Measurements from ENCODE around the gene ARPC5L. TPM values are rescaled to one million over a fixed set of nuclear protein-coding genes. Genes with fewer than 3 reads are reported as not detected.

The ARPC5L gene
- total and polyA plus RNA-seq, 9 of the 15 experiments (the other 6 are each of a cell fraction or from before 2014, with no cell fraction given): 25.4 to 113 (median 63.8) TPM

- TF ChIP-seq MEF2D (tag; conservative IDR thresholded peaks at IDR 0.05; ENCODE audit: low read depth) (no peak), NFIC (IDR thresholded peaks at IDR 0.05) (0 out of 2 replicates have a peak, but pooled peaks have one; percentile 24), XRCC3 (IDR thresholded peaks at IDR 0.05) (no peak), HDAC2 (IDR thresholded peaks at IDR 0.05) (peak; percentile 54; the same call in 1 of the 2 replicates), MAFG (tag; conservative IDR thresholded peaks at IDR 0.05) (no peak), POLR2G (IDR thresholded peaks at IDR 0.05; ENCODE audit: low read depth, low read length) (peak; percentile 65; the same call in 1 of the 2 replicates), E2F1 (CRISPR knock-in tag; IDR thresholded peaks at IDR 0.05) (no peak), ZNF133 (CRISPR knock-in tag; IDR thresholded peaks at IDR 0.05) (no peak), ZC3H8 (IDR thresholded peaks at IDR 0.05) (no peak), SRSF9 (IDR thresholded peaks at IDR 0.05; ENCODE audit: borderline replicate concordance, low read depth, low read length) (no peak), SIN3A (IDR thresholded peaks at IDR 0.05; ENCODE audit: borderline replicate concordance in 2 of 2, control insufficient read depth in 1 of 2, low read depth in 2 of 2, low read length in 2 of 2) (0 out of 4 replicates have a peak, but pooled peaks of 1 of the 2 experiments have one; percentile 18), ZNF507 (tag; conservative IDR thresholded peaks at IDR 0.05) (no peak), KAT7 (CRISPR knock-in tag; IDR thresholded peaks at IDR 0.05; ENCODE audit: borderline replicate concordance) (peak; percentile 90), PHF8 (IDR thresholded peaks at IDR 0.05; ENCODE audit: borderline replicate concordance, low read length) (peak; percentile 30; the same call in 1 of the 2 replicates), ZBTB17 (CRISPR knock-in tag; IDR thresholded peaks at IDR 0.05) (peak; percentile 62; the same call in 1 of the 2 replicates), TGIF2 (CRISPR knock-in tag; IDR thresholded peaks at IDR 0.05) (0 out of 2 replicates have a peak, but pooled peaks have one; percentile 37), ZNF311 (CRISPR knock-in tag; IDR thresholded peaks at IDR 0.05) (no peak), PCBP1 (IDR thresholded peaks at IDR 0.05; ENCODE audit: low read depth, low read length, poor library complexity, severe bottlenecking) (peak; percentile 88), TSHZ1 (CRISPR knock-in tag; IDR thresholded peaks at IDR 0.05) (no peak), THAP12 (CRISPR knock-in tag; IDR thresholded peaks at IDR 0.05) (peak; percentile 76), CBFB (CRISPR knock-in tag; IDR thresholded peaks at IDR 0.05) (0 out of 2 replicates have a peak, but pooled peaks have one; percentile 58)
Measured at GRCh38 chr9:124852829-124853531, 8.9 kb upstream of the ARPC5L start, which contains the start of gene WDR38 (continued).
